Parathyroid adenoma (tissue), 2 donors: ENCODE measurements around the gene DNAJC10.
"Not testable (repeated sequence)": the region's sequence is repeated elsewhere in the genome, so short reads cannot be mapped to it uniquely, and the experiment has no call there.

ENCODE experiments used
- H2AFZ ChIP-seq: fragments of 300-600 bp; sonication (generic); one replicate; pipeline ENCODE4 v1.7.0; 2017; ENCODE audit warnings: antibody characterized with exemption, mild to moderate bottlenecking
- H3K27ac ChIP-seq: fragments of 300-600 bp; sonication (generic); one replicate; pipeline ENCODE4 v1.7.0; 2017
- H3K27me3 ChIP-seq: fragments of 300-600 bp; sonication (generic); one replicate; pipeline ENCODE4 v1.7.0; 2017; ENCODE audit warnings: low read length; ENCODE audit not compliant: control insufficient read depth, insufficient read depth
- H3K36me3 ChIP-seq: fragments of 300-600 bp; sonication (generic); one replicate; pipeline ENCODE4 v1.7.0; 2017; ENCODE audit warnings: low read length; ENCODE audit not compliant: control insufficient read depth, insufficient read depth
- H3K4me1 ChIP-seq: fragments of 300-600 bp; sonication (generic); one replicate; pipeline ENCODE4 v1.7.0; 2017; ENCODE audit warnings: control low read depth
- H3K4me2 ChIP-seq: fragments of 300-600 bp; sonication (generic); one replicate; pipeline ENCODE4 v1.7.0; 2017; ENCODE audit warnings: low read length
- H3K4me3 ChIP-seq: fragments of 300-600 bp; sonication (generic); one replicate; pipeline ENCODE4 v1.7.0; 2017; ENCODE audit warnings: low read depth, low read length
- H3K79me2 ChIP-seq: fragments of 300-600 bp; sonication (generic); one replicate; pipeline ENCODE4 v1.7.0; 2017; ENCODE audit warnings: control low read depth
- H3K9ac ChIP-seq: fragments of 300-600 bp; sonication (generic); one replicate; pipeline ENCODE4 v1.7.0; 2017; ENCODE audit warnings: mild to moderate bottlenecking
- H3K9me3 ChIP-seq: fragments of 300-600 bp; sonication (generic); one replicate; pipeline ENCODE4 v1.7.0; 2017; ENCODE audit warnings: low read length; ENCODE audit not compliant: control insufficient read depth
- TF ChIP-seq, protein P1 (sequence below): fragments of 300-600 bp; sonication (generic); IDR thresholded peaks from one replicate; pipeline ENCODE4 v1.7.0; 2017; ENCODE audit warnings: antibody characterized with exemption, mild to moderate bottlenecking
- donor health status: primary hyperparathyroidism.

DNAJC10 gene

DNA sequence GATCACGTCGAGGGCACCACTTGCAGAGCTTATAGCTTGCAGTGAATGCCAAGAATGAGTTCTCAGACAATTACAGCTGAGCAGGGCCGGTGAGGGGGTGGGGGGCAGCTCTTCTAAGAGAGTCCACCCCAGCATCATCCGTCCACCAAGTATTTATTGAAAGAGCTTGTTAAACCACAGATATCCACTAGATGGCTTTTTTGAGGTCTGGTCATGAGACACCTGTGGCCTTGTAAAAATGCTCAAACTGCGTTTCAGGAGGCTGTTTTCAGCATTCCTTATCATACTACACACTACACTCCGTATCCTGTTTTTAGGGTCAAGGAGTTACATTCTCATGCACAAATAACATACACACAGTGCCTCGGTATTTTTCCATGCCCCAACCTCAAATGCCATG lies 51.5 kb downstream of the DNAJC10 start:
- H3K36me3 ChIP-seq, result no peaks in the 10 kb centered on the region
- no peak overlapping the region for H3K4me2 ChIP-seq
- H3K4me1 ChIP-seq, result no peaks in the 10 kb centered on the region
- no peaks in the 10 kb centered on the region for H3K9me3 ChIP-seq
- H2AFZ ChIP-seq, result no peak overlapping the region
- TF ChIP-seq, protein P1, sequence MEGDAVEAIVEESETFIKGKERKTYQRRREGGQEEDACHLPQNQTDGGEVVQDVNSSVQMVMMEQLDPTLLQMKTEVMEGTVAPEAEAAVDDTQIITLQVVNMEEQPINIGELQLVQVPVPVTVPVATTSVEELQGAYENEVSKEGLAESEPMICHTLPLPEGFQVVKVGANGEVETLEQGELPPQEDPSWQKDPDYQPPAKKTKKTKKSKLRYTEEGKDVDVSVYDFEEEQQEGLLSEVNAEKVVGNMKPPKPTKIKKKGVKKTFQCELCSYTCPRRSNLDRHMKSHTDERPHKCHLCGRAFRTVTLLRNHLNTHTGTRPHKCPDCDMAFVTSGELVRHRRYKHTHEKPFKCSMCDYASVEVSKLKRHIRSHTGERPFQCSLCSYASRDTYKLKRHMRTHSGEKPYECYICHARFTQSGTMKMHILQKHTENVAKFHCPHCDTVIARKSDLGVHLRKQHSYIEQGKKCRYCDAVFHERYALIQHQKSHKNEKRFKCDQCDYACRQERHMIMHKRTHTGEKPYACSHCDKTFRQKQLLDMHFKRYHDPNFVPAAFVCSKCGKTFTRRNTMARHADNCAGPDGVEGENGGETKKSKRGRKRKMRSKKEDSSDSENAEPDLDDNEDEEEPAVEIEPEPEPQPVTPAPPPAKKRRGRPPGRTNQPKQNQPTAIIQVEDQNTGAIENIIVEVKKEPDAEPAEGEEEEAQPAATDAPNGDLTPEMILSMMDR, result no peak
- no peak overlapping the region for H3K27ac ChIP-seq
- peaks cover 12% of the 10 kb centered on the region for H3K79me2 ChIP-seq
- no peak overlapping the region for H3K4me3 ChIP-seq
- no peak overlapping the region for H3K9ac ChIP-seq
- H3K27me3 ChIP-seq, result no peaks in the 10 kb centered on the region

DNA sequence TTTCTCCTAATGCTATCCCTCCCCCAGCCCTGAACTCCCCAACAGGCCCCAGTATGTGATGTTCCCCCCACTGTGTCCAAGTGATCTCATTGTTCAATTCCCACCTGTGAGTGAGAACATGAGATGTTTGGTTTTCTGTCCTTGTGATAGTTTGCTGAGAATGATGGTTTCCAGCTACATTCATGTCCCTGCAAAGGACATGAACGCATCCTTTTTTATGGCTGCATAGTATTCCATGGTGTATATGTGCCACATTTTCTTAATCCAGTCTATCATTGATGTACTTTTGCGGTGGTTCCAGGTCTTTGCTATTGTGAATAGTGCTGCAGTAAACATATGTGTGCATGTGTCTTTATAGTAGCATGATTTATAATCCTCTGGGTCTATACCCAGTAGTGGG lies 52.9 kb downstream of the DNAJC10 start:
- not testable (repeated sequence) for H3K79me2 ChIP-seq, H3K4me2 ChIP-seq, H3K4me3 ChIP-seq, H3K27me3 ChIP-seq, H3K27ac ChIP-seq, H2AFZ ChIP-seq, H3K4me1 ChIP-seq, H3K9me3 ChIP-seq, H3K36me3 ChIP-seq, H3K9ac ChIP-seq

DNA sequence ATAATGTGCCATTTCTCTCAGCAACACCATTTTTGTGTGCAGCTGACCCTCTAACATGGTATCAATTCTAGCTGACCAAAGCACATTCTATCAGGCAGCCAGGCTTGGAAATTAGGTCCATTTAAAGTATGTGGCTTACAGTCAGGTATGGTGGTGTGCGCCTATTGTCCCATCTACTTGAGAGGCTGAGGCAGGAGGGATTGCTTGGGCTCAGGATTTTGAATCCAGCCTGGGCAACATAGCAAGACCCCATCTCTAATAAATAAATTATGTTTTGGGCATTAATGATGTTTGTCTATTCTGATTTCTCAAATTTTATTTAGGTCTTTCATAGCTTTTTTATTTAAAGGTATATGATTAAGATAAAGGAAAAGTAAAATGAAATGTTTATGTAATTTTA lies 63.3 kb downstream of the DNAJC10 start:
- Histone ChIP-seq H2AFZ (no peak overlapping the region), H3K36me3 (no peaks in the 10 kb centered on the region)
- TF ChIP-seq, protein P1, result no peak

DNA sequence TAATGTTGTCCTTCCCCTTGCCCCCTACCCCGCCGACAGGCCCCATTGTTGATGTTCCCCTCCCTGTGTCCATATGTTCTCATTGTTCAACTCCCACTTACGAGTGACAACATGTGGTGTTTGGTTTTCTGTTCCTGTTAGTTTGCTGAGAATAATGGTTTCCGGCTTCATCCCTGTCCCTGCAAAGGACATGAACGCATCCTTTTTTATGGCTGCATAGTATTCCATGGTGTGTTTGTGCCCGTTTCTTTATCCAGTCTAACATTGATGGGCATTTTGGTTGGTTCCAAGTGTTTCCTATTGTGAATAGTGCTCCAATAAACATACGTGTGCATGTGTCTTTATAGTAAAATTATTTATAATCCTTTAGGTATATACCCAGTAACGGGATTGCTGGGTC lies 65.0 kb downstream of the DNAJC10 start:
- not testable (repeated sequence) for H3K36me3 ChIP-seq

More for the DNA sequence above, 63.3 kb downstream of the DNAJC10 start:
- H3K4me2 ChIP-seq, result no peak overlapping the region
- no peaks in the 10 kb centered on the region for H3K9me3 ChIP-seq
- no peaks in the 10 kb centered on the region for H3K4me1 ChIP-seq
- no peaks in the 10 kb centered on the region for H3K27me3 ChIP-seq
- no peak overlapping the region for H3K4me3 ChIP-seq
- no peak overlapping the region for H3K9ac ChIP-seq
- no peaks in the 10 kb centered on the region for H3K79me2 ChIP-seq
- no peak overlapping the region for H3K27ac ChIP-seq

DNA sequence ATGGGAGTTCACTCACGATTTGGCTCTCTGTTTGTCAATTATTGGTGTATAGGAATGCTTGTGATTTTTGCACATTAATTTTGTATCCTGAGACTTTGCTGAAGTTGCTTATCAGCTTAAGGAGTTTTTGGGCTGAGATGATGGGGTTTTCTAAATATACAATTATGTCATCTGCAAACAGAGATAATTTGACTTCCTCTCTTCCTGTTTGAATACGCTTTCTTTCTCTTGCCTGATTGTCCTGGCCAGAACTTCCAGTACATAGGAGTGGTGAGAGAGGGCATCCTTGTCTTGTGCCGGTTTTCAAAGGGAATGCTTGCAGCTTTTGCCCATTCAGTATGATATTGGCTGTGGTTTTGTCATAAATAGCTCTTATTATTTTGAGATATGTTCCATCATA lies 66.6 kb downstream of the DNAJC10 start:
- not testable (repeated sequence) for H3K4me2 ChIP-seq, H2AFZ ChIP-seq, H3K9me3 ChIP-seq, H3K4me3 ChIP-seq, H3K79me2 ChIP-seq, H3K36me3 ChIP-seq, H3K9ac ChIP-seq, H3K27ac ChIP-seq, H3K4me1 ChIP-seq, H3K27me3 ChIP-seq

More for the DNA sequence above, 65.0 kb downstream of the DNAJC10 start:
- not testable (repeated sequence) for H3K79me2 ChIP-seq, H3K9me3 ChIP-seq, H3K4me3 ChIP-seq, H2AFZ ChIP-seq, H3K4me2 ChIP-seq, H3K4me1 ChIP-seq, H3K27ac ChIP-seq, H3K27me3 ChIP-seq, H3K9ac ChIP-seq

DNA sequence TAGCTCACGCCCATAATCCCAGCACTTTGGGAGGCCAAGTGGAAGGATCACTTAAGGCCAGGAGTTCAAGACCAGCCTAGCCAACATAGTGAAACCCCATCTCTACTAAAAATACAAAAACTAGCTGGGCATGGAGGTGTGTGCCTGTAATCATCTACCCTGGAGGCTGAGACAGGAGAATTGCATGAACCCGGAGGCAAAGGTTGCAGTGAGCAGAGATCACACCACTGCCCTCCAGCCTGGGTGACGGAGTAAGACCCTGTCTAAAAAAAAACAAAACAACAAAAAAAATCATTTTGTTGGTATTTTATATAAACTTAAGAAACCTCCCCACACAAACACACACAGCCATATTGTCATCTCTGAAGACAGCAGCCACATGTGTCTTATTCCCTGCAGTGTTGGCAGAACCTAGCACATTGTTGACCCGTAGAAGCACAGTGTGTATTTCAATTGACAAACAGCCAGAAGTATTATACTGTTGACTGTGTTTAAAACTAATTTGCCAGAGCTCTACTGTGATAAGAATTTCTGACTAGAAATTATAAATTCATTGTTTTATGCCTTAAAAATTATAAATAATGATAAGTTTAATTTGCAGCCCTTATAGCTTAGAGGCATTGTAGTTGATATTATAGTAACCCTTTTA lies 68.1 kb downstream of the DNAJC10 start:
- Histone ChIP-seq H3K79me2 (no peaks in the 10 kb centered on the region), H2AFZ (no peak overlapping the region), H3K27ac (no peak overlapping the region), H3K27me3 (no peaks in the 10 kb centered on the region), H3K4me3 (no peak overlapping the region), H3K4me2 (no peak overlapping the region), H3K36me3 (no peaks in the 10 kb centered on the region), H3K4me1 (no peaks in the 10 kb centered on the region), H3K9ac (no peak overlapping the region), H3K9me3 (no peaks in the 10 kb centered on the region)
- TF ChIP-seq, protein P1, result no peak
